Activated CD4-positive, alpha-beta T cell treated with anti-CD3 and anti-CD28 coated beads, Interleukin-2, amount 50 U/mL, for 24 hours (primary cell): ENCODE measurements around the gene LRIG2.
"Not testable (repeated sequence)": the region's sequence is repeated elsewhere in the genome, so short reads cannot be mapped to it uniquely, and the experiment has no call there.

ENCODE experiments used
- DNase-seq, 2 donors: peaks; one replicate each; pipeline ENCODE4 v3.0.0-alpha.2; 2020; ENCODE audit warnings: low read depth in 1 of 2, low spot score in 1 of 2

LRIG2 gene

DNA sequence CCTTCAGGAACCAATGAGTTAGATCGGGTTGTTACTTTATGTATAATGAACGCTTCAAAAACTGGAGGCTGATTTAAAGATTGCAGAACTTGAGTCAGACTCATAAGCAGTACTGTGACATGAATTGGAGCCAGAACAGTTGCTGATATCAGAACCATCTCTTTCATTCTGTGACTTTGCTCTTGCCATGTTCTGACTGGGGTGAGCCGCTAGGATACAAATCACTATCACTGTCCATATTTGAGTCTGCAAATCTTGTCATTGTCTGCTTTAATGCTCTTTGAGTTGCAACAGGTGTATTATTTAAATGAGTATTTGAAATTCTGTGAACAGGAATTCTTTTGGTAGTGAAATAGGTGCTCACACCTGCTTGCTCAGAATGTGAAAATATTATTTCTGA lies 52.5 kb downstream of the LRIG2 start:
- no peak for DNase-seq

GRCh38 chr1:113126207-113126606 lies 53.2 kb downstream of the LRIG2 start:
- DNase-seq, result no peak

- no peak for DNase-seq
Measured at GRCh38 chr1:113128116-113128515, 55.1 kb downstream of the LRIG2 start.

- no peak for DNase-seq
Measured at GRCh38 chr1:113129529-113130185, 56.7 kb downstream of the LRIG2 start.

DNA sequence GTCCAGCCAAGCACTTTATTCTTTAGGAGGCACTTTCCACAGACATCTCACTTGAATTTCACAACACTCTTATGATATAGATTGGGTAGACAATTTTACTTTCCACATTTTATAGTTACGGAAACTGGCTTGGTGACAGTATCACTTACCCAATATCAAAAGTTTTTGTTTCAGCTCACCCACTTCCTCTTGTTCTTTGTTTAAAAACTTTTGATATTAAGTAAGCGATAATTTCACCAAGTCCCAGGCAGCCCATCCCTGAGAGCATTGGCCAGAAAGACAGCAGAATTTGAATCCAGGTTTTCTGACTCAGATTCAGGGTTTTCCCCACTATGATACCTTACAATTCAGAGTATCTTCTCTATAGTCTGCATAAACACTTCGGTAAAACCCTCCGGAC lies 60.0 kb downstream of the LRIG2 start:
- DNase-seq, result peak in 1 of 2 donors; percentile 38

- DNase-seq, result no peak
Measured at GRCh38 chr1:113133759-113134158, 60.8 kb downstream of the LRIG2 start.

DNA sequence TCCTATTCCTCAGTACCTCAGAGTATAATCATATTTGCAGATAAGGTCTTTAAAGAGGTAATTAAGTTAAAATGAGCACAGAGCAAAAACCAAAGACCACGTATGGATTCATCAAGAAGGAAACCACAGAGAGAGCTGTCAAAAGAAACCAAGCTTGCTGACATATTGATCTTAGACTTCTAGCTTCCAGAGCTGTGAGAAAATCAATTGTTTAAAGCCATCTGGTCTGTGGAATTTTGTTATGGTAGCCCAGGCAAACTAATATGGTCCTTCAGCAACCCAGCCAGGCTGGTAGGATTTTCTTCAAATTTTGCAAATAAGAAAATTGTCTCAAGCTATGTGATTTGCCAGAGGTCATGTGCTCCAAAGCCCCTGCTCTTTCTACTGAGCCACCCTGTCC lies 62.5 kb downstream of the LRIG2 start:
- no peak for DNase-seq

DNA sequence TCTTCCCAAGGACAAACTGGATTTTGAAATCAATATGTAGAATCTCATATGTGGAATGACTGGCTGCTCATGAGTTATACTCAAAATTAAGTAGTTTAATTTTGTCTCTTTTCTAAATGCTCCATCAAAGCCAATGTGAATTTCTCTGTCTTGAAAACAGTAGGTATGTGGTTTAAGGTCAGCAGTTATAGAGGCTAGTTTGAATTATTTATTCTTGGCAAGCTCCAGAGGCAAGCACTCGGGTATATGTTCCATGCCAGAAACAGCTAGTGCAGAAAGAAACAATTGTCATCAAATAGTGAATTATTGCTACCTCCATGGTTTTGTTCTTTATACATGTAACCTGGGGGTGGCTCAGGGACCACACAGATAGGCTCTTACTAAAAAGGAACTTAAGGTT lies 63.5 kb downstream of the LRIG2 start:
- DNase-seq, result no peak

- DNase-seq, result no peak
Measured at GRCh38 chr1:113137563-113137962, 64.6 kb downstream of the LRIG2 start.

DNA sequence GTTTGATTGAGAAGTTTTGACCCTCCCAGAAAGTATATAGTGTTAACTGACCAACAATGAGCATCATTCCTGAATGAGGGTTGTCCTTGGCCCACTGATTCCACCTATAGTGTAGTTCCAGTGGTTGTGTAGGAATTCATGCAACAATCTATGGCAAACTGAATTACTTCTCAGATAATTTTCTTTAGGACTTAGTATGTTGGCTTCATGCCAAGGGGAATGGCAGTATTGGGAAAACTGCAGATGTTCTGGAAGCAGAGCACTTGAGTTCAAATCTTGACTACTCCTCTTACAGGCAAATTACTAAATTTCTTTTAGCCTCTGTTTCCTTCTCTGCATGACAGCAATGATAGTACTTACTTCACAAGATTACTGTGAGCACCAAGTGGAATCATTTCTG lies 65.8 kb downstream of the LRIG2 start:
- DNase-seq, result no peak

DNA sequence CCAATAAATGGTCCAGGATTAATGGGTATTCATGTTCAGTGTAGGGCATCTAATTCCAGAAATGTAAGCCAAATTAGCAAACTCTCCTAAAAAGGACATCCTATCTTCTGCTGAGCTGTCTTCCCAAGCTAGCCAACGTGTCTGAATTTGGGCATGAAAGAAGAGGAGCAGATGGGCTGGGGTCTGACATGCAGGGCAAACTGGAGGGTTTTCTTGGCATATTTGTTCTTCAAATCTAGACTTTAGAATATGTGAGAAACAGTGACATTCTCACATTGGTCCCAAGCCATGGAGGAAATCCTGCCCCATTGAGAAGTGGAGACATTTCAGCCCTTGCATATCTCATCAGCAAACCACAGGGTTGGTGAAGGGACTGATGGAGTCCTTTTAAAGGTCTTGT lies 67.2 kb downstream of the LRIG2 start:
- DNase-seq, result no peak

DNA sequence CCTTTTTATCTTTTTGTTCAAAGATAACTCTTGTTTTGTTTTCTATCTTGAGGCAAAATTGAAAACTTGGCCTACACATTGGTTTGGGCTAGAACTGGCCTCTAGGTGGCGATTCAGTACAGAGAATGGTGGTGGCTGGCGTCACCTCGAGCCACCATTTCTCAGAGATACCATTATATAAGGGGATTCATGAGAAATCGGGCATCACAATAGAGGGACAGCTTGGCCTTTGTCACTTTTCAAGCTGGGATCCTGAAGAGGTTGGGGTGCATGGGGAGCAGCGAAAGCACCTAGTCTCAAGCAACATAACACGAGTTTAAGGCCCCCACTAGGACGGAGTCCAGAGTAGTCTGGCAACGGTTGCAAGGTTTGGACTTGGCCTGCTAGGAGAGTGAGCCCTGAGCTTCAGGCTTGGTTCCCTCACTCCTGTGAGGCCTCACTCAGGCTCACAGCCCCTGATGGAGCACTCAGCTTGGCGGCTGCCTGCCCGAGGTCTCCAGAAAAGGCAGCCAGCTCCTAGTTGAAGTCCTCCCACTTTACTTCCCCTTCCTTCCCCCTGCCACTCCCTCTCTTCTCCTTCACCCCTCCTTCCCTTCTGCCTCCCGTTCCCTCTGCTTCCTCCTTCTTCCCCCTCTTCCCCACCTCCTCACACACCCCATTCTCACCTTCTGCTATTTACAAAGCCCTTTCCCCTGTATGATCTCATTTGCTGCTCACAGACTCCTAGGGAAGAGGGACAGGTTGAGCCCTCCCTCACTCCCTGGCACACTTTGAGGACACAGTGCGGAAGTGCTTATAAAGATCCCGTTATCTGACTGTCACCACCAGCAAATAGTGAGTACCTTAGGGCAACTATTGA lies 67.8 kb downstream of the LRIG2 start:
- peak; percentile 13 to 46 for DNase-seq

DNA sequence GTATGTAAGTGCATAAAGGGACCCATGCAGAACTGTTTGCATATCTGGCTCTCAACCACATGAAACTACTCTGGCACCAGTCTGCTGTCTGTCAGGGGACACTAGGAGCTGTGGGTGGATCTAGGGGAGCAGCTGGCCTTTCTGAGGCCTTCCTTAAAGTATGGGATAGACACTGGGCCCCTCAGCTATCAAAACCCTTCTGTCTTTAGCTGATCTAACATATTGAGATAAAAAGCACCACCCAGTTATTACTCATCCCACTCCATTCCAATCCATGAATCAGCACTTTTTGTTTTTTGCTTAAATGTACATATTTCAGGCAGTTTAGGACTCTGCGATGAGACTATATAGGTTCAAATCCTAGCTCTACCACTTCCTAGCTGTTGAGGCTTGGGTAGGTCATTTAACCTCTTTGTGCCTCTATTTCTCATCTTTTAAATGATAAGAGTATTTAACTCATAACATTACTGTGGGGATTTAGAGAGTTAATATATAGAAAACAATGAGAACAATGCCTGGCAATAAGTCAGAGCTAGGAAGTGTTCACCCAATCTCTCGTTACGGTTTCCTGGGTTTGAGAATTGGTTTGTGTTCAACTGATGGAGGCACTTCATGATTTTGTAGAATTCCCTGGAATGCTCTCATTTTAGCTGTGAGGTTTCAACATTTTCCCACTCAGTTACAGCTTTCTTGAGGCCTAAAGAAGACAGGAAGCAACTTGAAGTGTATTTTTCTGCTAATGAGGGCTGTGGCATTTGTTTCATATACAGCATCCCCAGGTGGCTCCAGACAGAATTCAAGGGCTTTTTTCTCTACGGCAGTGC lies 68.9 kb downstream of the LRIG2 start:
- no peak for DNase-seq

GRCh38 chr1:113142791-113143190 lies 69.8 kb downstream of the LRIG2 start:
- no peak for DNase-seq

DNA sequence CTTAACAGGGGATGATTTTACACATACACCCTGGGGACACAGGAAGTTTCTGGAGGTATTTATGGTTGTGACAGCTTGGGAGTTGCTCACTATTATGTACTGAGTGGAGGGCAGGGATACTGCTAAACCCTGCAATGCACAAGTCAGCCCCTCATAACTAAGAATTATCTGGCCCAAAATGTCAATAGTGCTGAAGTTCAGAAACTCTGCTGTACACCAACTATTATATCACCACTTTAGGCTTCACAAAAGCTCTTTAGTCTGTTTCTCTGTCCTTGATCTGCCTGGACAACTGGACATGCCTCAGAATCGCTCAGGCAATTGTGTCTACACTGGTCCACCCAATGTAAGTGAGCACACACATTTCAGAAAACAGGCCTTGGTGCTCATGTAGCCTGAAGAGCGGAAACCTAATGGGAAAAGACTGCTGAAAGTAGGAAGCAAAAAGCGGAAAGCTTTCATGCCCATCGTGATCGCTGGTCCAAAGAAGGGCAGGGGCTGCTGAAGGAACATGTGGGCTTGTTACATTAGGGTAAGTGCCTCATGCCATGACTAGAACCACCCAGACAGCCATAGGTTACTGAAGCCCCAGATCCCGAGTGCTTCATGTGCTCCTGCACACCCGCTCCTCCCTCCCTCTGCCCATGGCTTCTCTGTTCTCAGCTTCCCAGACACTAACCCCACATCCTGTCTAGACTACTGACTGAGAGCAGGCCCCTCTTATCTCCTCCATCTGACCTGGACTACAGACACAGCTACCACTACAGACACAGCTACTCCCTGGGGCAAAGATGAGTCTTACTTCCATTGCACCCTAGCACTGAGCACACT lies 73.5 kb downstream of the LRIG2 start:
- no peak for DNase-seq

DNA sequence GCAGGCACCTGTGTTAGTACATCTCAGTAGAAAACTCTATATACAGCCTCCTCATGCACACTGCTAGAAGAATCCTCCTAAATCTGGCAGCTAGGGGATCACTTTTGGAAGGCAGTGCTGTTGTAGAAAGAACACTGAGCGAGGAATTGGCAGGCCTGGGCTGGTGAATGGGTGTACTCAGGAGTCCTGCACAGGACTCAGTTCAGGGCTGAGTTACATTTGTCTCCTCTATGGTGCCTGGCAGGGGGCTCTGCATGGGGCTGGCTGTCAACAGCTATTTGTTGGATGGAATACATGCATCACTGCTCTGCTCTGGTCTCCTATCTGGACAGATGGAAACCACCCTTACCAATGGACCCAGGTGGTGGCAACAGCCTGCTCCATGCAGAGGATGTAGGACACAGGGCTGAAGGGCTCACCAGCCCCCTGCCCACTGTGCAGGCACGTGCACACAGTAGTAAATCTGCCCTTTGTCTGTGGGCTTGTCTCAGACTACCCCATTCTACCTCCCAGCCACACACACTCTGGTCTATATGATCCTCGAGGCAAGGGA lies 74.2 kb downstream of the LRIG2 start:
- DNase-seq, result no peak

- DNase-seq, result no peak
Measured at GRCh38 chr1:113147826-113148225, 74.8 kb downstream of the LRIG2 start.

DNA sequence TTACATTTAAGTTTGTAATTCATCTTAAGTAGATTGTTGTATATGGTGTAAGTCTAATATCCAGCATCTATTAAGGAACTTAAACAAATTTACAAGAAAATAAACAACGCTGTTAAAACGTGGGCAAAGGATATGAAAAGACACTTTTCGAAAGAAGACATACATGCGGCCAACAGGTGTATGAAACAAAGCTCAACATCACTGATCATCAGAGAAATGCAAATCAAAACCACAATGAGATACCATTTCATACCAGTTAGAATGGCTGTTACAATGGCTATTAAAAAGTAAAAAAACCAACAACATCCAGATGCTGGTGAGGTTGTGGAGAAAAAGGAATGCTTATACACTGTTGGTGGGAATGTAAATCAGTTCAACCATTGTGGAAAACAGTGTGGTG lies 77.5 kb downstream of the LRIG2 start:
- DNase-seq, result not testable (repeated sequence)

DNA sequence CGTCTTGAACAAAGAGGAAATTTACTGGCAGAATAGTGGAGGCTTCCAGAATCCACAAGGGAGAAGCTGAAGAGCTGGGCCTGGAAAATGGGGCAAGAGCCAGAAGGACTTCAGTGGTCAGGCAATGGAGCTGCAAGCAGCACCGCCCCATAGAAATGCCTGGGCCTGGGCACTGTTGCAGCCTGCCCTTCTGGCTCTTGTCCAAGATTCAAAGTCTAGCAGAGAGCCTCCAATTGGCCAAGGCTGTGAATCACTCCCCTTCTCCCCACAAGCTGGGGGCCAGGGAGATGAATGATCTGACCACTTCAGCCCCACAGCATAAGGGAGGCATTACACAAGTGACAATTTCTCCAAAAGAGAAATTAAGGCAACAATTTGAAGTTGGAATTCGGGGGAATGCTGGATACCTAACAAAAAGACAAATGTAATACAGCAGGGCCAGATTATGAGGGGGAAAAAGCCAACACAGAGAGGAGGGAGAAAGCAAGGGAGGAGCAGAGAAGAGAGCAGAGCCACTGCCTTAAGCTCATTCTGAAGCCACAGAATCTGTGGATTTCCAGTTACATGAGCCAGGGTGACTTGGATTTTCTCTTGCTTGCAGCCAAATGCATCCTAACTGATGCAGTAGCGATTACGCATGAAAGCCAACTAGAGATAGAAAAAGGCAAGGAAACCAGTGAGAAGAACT lies 80.3 kb downstream of the LRIG2 start:
- no peak for DNase-seq

DNA sequence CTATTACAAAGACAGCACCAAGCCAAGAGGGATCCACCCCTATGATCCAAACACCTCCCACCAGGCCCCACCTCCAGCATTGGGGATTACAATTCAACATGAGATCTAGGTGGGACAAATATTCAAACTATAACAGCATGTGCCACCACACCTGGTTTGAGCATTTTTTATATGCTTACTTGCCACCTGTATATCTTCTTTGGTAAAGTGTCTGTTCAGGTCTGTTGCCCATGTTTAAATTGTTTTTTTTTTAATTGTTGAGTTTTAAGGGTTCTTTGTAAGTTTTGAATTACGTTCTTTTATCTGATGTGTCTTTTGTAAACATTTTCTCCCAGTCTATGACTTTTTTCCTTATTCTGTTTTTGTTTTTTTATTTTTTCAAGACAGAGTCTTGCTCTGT lies 83.4 kb downstream of the LRIG2 start:
- no peak for DNase-seq
